Retinal pigment epithelial cell (primary cell): Measurements from ENCODE around the gene PLXNA3.
A peak's percentile ranks its signal among the peaks of the same experiment; 100 is the strongest.

Source experiments
- DNase-seq: peaks from one replicate; pipeline ENCODE4 v3.0.0-alpha.2; 2010; ENCODE audit warnings: low read depth
- H3K4me3 ChIP-seq: 2 replicates; pipeline ENCODE4 v1.5.1; 2011; ENCODE audit warnings: mild to moderate bottlenecking, low read length, control low read depth, moderate library complexity
- CTCF ChIP-seq: conservative IDR thresholded peaks from 2 replicates; pipeline ENCODE4 v1.5.1; 2011; ENCODE audit warnings: low read depth, low read length, control low read depth, inconsistent platforms

Gene PLXNA3

GRCh38 chrX:154502098-154502497 lies 44.0 kb downstream of the PLXNA3 start:
- no peak overlapping the region for H3K4me3 ChIP-seq
- no peak for DNase-seq
- no peak for TF ChIP-seq CTCF

- DNase-seq, result no peak
- no peak overlapping the region for H3K4me3 ChIP-seq
- no peak for TF ChIP-seq CTCF
Observed at GRCh38 chrX:154502989-154503388, 44.9 kb downstream of the PLXNA3 start.

- TF ChIP-seq CTCF, result no peak
- H3K4me3 ChIP-seq, result no peak overlapping the region
- DNase-seq, result peak; percentile 14
Observed at GRCh38 chrX:154505734-154506133, 47.7 kb downstream of the PLXNA3 start.

GRCh38 chrX:154506483-154507332 lies 48.6 kb downstream of the PLXNA3 start:
- no peak for DNase-seq
- TF ChIP-seq CTCF, result no peak

GRCh38 chrX:154507673-154508383 lies 49.7 kb downstream of the PLXNA3 start:
- no peak for TF ChIP-seq CTCF
- DNase-seq, result no peak
- H3K4me3 ChIP-seq, result no peak overlapping the region

More at GRCh38 chrX:154506483-154507332, 48.6 kb downstream of the PLXNA3 start:
- H3K4me3 ChIP-seq, result no peak overlapping the region

- TF ChIP-seq CTCF, result no peak
- H3K4me3 ChIP-seq, result no peak overlapping the region
- no peak for DNase-seq
Observed at GRCh38 chrX:154508384-154508745, 50.3 kb downstream of the PLXNA3 start.

GRCh38 chrX:154509455-154509854 lies 51.4 kb downstream of the PLXNA3 start:
- no peak for DNase-seq
- no peak overlapping the region for H3K4me3 ChIP-seq
- no peak for TF ChIP-seq CTCF
